KMS-11 (cell line): Measurements from ENCODE around the gene SP1.
"Not testable (repeated sequence)": the region's sequence is repeated elsewhere in the genome, so short reads cannot be mapped to it uniquely, and the experiment has no call there.

ENCODE experiments used
- H2AFZ ChIP-seq: fragments of 200-600 bp; sonication (generic); 2 replicates; pipeline ENCODE4 v1.6.1; 2016; ENCODE audit warnings: antibody characterized with exemption, mixed run types, low read depth
- H3K27ac ChIP-seq: fragments of 200-600 bp; sonication (generic); 2 replicates; pipeline ENCODE4 v1.6.1; 2016; ENCODE audit warnings: mild to moderate bottlenecking, mixed run types
- H3K27me3 ChIP-seq: fragments of 200-600 bp; sonication (generic); 2 replicates; pipeline ENCODE4 v1.6.1; 2017; ENCODE audit warnings: mild to moderate bottlenecking, low read depth, mixed run types, moderate library complexity; ENCODE audit not compliant: insufficient read depth
- H3K36me3 ChIP-seq: fragments of 200-600 bp; sonication (generic); 2 replicates; pipeline ENCODE4 v1.6.1; 2017; ENCODE audit warnings: mild to moderate bottlenecking, mixed run types; ENCODE audit not compliant: insufficient read depth
- H3K4me1 ChIP-seq: fragments of 200-600 bp; sonication (generic); 2 replicates; pipeline ENCODE4 v1.6.1; 2016; ENCODE audit warnings: mild to moderate bottlenecking, low read depth, mixed run types; ENCODE audit not compliant: poor library complexity, severe bottlenecking
- H3K4me2 ChIP-seq: fragments of 200-600 bp; sonication (generic); 2 replicates; pipeline ENCODE4 v1.7.0; 2016; ENCODE audit warnings: mild to moderate bottlenecking, mixed run types
- H3K4me3 ChIP-seq: fragments of 200-600 bp; sonication (generic); IDR thresholded peaks from 2 replicates; pipeline ENCODE4 v1.6.1; 2017; ENCODE audit warnings: low read depth, low read length, mixed read lengths; ENCODE audit not compliant: insufficient read depth
- H3K79me2 ChIP-seq: fragments of 200-600 bp; sonication (generic); 2 replicates; pipeline ENCODE4 v1.6.1; 2016; ENCODE audit warnings: low read depth, mixed run types; ENCODE audit not compliant: insufficient read depth
- H3K9ac ChIP-seq: fragments of 200-600 bp; sonication (generic); 2 replicates; pipeline ENCODE4 v1.6.1; 2016; ENCODE audit warnings: mild to moderate bottlenecking, mixed run types
- H4K20me1 ChIP-seq: fragments of 200-600 bp; sonication (generic); 2 replicates; pipeline ENCODE4 v1.6.1; 2016; ENCODE audit warnings: mild to moderate bottlenecking, mixed run types; ENCODE audit not compliant: insufficient read depth
- TF ChIP-seq, protein P1 (sequence below): fragments of 200-600 bp; sonication (generic); conservative IDR thresholded peaks from 2 replicates; pipeline ENCODE4 v1.6.1; 2017; ENCODE audit warnings: low read depth, mild to moderate bottlenecking, antibody characterized with exemption, low read length, moderate library complexity, mixed read lengths

The SP1 gene

DNA sequence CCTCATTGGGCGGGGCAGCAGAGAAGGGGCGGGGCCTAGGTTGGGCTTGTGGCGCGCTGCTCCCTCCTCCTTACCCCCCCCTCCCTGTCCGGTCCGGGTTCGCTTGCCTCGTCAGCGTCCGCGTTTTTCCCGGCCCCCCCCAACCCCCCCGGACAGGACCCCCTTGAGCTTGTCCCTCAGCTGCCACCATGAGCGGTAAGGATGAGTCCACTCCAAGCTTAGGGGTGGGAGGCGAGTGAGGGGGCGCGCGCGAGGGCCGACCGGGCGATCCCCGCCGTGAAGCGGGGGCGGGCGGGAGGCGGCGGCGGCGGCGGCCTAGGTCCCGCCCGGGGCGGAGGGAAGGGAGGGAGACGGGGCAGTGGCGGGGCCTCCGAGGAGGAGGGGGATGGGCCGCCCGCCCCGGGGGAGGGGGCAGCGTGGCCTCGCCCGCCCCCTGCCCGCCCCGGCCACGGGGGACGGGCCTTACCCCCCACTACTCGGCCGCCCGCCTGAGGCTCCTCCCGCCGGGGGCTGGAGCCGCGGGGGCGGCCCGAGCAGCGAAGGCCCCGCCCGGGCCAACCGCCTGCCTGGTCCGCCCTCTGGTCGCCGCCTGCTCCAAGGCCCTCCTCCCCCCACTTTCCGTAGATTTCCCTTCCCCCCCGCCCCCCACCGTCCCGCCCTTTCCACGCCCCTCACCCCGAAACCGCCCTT is at the start of gene SP1:
Gene SP1, plus strand, starts transcription at position 73 of the 690 bp plus-strand sequence. Its CDS starts 116 bp downstream, at position 189.
- no peaks in the 10 kb centered on the region; the same call in 1 of the 2 replicates for H3K36me3 ChIP-seq
- H3K4me3 ChIP-seq = peak within 1 kb of the TSS; percentile 68
- no peaks in the 10 kb centered on the region for H4K20me1 ChIP-seq
- H3K9ac ChIP-seq = peak within 1 kb of the TSS; percentile 85
- H2AFZ ChIP-seq = peak within 1 kb of the TSS; percentile 64
- peak within 1 kb of the TSS; percentile 79 for H3K4me2 ChIP-seq
- no peaks in the 10 kb centered on the region for H3K27me3 ChIP-seq
- TF ChIP-seq, protein P1, sequence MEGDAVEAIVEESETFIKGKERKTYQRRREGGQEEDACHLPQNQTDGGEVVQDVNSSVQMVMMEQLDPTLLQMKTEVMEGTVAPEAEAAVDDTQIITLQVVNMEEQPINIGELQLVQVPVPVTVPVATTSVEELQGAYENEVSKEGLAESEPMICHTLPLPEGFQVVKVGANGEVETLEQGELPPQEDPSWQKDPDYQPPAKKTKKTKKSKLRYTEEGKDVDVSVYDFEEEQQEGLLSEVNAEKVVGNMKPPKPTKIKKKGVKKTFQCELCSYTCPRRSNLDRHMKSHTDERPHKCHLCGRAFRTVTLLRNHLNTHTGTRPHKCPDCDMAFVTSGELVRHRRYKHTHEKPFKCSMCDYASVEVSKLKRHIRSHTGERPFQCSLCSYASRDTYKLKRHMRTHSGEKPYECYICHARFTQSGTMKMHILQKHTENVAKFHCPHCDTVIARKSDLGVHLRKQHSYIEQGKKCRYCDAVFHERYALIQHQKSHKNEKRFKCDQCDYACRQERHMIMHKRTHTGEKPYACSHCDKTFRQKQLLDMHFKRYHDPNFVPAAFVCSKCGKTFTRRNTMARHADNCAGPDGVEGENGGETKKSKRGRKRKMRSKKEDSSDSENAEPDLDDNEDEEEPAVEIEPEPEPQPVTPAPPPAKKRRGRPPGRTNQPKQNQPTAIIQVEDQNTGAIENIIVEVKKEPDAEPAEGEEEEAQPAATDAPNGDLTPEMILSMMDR = no peak
- H3K79me2 ChIP-seq = peaks cover 46% of the 10 kb centered on the region
- peak within 1 kb of the TSS; percentile 80 for H3K27ac ChIP-seq
- H3K4me1 ChIP-seq = peaks cover 55% of the 10 kb centered on the region

DNA sequence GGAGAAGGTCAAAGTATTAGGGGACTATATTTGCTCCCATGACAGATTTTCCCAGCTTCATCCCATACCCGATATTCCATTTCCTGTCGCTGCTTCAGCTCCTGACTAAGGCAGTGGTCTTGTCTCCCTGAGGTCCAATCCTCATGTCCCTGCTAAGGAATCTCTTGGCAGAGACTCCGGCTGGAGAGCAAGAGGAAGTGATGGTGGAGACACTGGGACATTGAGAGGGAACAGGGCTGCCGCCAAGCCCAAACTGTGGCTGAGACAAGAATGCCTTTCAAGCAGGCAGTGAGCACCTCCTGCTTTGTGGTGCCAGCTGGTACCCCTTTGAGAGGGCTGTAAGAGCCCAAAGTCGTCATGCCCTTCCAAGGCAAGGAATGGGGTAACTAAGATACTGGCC is 49.3 kb upstream of the SP1 start:
- Histone ChIP-seq H3K4me2 (no peak overlapping the region), H3K4me1 (peaks cover 22% of the 10 kb centered on the region), H3K4me3 (no peak overlapping the region), H3K27me3 (peaks cover 4% of the 10 kb centered on the region; the same call in 1 of the 2 replicates), H4K20me1 (no peaks in the 10 kb centered on the region), H3K36me3 (no peaks in the 10 kb centered on the region), H3K79me2 (no peaks in the 10 kb centered on the region), H3K9ac (no peak overlapping the region), H3K27ac (no peak overlapping the region), H2AFZ (no peak overlapping the region)
- TF ChIP-seq, protein P1 = no peak

DNA sequence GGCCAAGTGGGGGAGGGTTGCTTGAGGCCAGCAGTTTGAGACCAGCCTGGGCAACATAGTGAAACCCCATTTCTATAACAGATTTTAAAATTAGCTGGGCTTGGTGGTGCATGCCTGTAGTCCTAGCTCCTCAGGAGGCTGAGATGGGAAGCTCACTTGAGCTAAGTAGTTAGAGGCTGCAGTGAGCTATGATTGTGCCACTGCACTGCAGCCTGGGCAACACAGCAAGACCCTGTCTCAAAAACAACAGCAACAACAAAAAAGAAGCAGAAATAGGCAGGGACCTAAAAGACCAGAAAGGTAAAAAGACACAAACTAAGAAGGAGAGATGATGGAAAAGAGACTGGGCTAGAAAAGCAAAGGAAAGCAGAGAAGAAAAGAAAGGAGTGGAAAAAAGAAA is 47.6 kb upstream of the SP1 start:
- not testable (repeated sequence) for H2AFZ ChIP-seq, H3K4me1 ChIP-seq, H3K36me3 ChIP-seq, H4K20me1 ChIP-seq, H3K27me3 ChIP-seq, H3K27ac ChIP-seq, H3K4me3 ChIP-seq, H3K4me2 ChIP-seq, H3K9ac ChIP-seq, H3K79me2 ChIP-seq

DNA sequence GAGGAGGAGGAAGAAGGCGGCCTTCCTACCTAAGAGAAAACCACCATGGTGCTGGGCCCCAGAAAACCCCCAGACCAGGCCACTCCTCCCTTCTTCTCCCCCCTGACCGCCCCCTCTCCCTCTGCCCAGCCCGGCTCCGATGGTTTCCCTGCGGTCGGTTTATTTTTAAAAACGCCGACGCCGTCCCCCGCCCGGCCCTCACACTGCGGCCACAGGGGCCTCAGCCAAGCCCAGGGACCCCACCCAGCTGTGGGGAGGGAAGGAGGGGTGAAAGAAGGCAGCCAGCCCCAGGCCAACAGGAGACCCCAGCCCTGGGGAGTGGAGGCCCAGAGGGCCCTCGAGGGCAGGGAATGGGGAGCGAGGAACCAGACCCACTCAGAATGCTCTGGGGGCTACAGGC is 47.2 kb upstream of the SP1 start:
- TF ChIP-seq, protein P1 = no peak
- Histone ChIP-seq H2AFZ (no peak overlapping the region), H3K36me3 (no peaks in the 10 kb centered on the region), H3K27ac (no peak overlapping the region), H3K4me1 (peaks cover 4% of the 10 kb centered on the region), H3K79me2 (no peaks in the 10 kb centered on the region), H3K27me3 (peaks cover 10% of the 10 kb centered on the region; the same call in 1 of the 2 replicates), H3K9ac (no peak overlapping the region), H4K20me1 (no peaks in the 10 kb centered on the region), H3K4me2 (no peak overlapping the region), H3K4me3 (no peak overlapping the region)

DNA sequence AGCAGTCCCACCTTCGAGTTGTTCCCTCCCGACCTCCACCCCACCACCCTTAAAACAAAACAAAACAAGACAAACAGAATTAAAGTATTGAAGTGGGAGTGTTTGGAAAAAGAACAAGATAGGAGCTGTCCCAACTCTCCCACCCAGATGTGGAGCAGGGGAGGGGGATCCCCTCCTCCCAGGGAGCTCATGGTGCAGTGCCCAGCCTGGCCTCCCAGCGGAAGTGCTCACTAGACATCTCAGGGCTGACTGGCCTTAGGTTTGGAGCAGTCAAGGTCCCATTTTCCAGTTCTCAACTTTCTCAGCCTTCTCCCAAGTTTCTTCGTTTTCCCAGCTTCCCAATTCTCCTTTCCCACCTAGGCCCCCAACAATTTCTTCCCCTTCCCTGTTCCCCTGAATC is 46.7 kb upstream of the SP1 start:
- H3K27me3 ChIP-seq = peaks cover 10% of the 10 kb centered on the region; the same call in 1 of the 2 replicates

More for the DNA sequence above, 46.7 kb upstream of the SP1 start:
- H3K27ac ChIP-seq = no peak overlapping the region
- H3K36me3 ChIP-seq = no peaks in the 10 kb centered on the region
- H2AFZ ChIP-seq = no peak overlapping the region
- no peaks in the 10 kb centered on the region for H4K20me1 ChIP-seq
- no peak overlapping the region for H3K4me3 ChIP-seq
- H3K79me2 ChIP-seq = no peaks in the 10 kb centered on the region
- TF ChIP-seq, protein P1 = no peak
- no peak overlapping the region for H3K9ac ChIP-seq
- peaks cover 8% of the 10 kb centered on the region for H3K4me1 ChIP-seq
- H3K4me2 ChIP-seq = no peak overlapping the region
